ENCODE results near the gene DLG2. TPM values are rescaled to one million over a fixed set of nuclear protein-coding genes. Genes with fewer than 3 reads are reported as not detected.

The DLG2 gene
- total and polyA plus RNA-seq, 4 donors: 0.30 to 5.5 (median 0.68) TPM

DNA sequence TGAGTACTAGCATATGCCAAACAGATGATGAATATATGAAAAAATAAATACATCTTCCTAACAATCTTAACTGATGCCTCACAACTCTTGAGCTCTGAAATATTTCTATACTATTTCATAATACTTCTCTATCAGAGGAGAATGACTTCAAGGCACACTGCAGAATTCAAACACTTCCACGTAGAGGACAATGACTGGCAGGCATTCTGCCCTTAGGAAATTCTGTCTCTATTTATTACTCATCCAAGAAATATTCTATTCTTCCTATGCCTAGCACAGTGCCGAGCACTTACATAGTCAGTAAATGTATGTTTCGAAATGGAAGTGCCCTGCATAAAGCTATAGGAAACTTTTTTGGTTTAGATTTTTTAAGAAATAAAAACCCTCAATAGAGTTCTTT, 809.1 kb downstream of the DLG2 start:
- Histone ChIP-seq H3K9ac (ENCODE audit: low read depth in 1 of 2, low read length in 2 of 2) (no peak overlapping the region), H3K27me3 (ENCODE audit: control insufficient read depth in 4 of 4, insufficient read depth in 4 of 4, low read length in 3 of 4) (no peaks in the 10 kb centered on the region), H3K27ac (ENCODE audit: low read depth in 1 of 2, low read length in 2 of 2) (no peak overlapping the region), H3K36me3 (ENCODE audit: control insufficient read depth in 4 of 4, insufficient read depth in 3 of 4, low read depth in 1 of 4, low read length in 3 of 4) (no peaks in the 10 kb centered on the region), H3K9me3 (ENCODE audit: control insufficient read depth in 4 of 4, low read length in 3 of 4) (no peaks in the 10 kb centered on the region), H3K4me1 (ENCODE audit: control insufficient read depth in 4 of 4, insufficient read depth in 4 of 4, low read length in 3 of 4) (no peaks in the 10 kb centered on the region), H3K4me3 (ENCODE audit: low read depth in 1 of 3, low read length in 3 of 3) (no peak overlapping the region)
- WGBS: 53% methylated on average over 3 of the region's 3 CpGs
- TF ChIP-seq RAD21 (IDR thresholded peaks at IDR 0.05) (no peak), FOXA2 (IDR thresholded peaks at IDR 0.05) (no peak), NR2F2 (IDR thresholded peaks at IDR 0.05) (no peak), YY1 (IDR thresholded peaks at IDR 0.05) (no peak), SP1 (IDR thresholded peaks at IDR 0.05) (no peak), EGR1 (IDR thresholded peaks at IDR 0.05; ENCODE audit: low read depth in 2 of 2) (no peak)
- TF ChIP-seq, protein P1, sequence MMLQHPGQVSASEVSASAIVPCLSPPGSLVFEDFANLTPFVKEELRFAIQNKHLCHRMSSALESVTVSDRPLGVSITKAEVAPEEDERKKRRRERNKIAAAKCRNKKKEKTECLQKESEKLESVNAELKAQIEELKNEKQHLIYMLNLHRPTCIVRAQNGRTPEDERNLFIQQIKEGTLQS (IDR thresholded peaks at IDR 0.05): no peak
- TF ChIP-seq, protein P2, sequence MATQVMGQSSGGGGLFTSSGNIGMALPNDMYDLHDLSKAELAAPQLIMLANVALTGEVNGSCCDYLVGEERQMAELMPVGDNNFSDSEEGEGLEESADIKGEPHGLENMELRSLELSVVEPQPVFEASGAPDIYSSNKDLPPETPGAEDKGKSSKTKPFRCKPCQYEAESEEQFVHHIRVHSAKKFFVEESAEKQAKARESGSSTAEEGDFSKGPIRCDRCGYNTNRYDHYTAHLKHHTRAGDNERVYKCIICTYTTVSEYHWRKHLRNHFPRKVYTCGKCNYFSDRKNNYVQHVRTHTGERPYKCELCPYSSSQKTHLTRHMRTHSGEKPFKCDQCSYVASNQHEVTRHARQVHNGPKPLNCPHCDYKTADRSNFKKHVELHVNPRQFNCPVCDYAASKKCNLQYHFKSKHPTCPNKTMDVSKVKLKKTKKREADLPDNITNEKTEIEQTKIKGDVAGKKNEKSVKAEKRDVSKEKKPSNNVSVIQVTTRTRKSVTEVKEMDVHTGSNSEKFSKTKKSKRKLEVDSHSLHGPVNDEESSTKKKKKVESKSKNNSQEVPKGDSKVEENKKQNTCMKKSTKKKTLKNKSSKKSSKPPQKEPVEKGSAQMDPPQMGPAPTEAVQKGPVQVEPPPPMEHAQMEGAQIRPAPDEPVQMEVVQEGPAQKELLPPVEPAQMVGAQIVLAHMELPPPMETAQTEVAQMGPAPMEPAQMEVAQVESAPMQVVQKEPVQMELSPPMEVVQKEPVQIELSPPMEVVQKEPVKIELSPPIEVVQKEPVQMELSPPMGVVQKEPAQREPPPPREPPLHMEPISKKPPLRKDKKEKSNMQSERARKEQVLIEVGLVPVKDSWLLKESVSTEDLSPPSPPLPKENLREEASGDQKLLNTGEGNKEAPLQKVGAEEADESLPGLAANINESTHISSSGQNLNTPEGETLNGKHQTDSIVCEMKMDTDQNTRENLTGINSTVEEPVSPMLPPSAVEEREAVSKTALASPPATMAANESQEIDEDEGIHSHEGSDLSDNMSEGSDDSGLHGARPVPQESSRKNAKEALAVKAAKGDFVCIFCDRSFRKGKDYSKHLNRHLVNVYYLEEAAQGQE (IDR thresholded peaks at IDR 0.05): no peak
- no peak for DNase-seq (ENCODE audit: low spot score)

DNA sequence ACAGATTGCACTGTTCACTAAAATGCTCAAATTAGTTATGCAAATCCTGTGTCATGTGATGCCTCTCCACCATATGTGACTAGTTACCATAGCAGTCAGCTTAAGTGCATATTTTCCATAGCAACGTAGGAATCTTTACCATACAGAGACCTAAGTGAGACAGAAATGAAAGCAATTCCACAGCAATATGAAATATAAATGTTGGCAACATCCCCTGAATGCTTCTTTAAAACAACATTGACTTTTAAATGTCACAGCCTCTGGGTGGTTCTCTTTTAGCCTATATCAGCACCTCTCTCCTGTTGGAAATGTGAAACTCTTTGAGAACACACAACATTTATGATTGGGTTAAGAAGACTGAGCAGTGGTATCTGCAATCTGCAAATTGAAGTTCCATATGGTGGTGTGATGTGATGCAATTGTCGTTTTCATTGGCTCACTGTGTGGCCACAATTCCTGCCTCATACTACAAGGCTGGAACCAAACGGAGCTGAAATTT, 814.6 kb downstream of the DLG2 start:
- Histone ChIP-seq H3K9ac (ENCODE audit: low read depth in 1 of 2, low read length in 2 of 2) (no peak overlapping the region), H3K27me3 (ENCODE audit: control insufficient read depth in 4 of 4, insufficient read depth in 4 of 4, low read length in 3 of 4) (no peaks in the 10 kb centered on the region), H3K27ac (ENCODE audit: low read depth in 1 of 2, low read length in 2 of 2) (no peak overlapping the region), H3K4me1 (ENCODE audit: control insufficient read depth in 4 of 4, insufficient read depth in 4 of 4, low read length in 3 of 4) (no peaks in the 10 kb centered on the region), H3K36me3 (ENCODE audit: control insufficient read depth in 4 of 4, insufficient read depth in 3 of 4, low read depth in 1 of 4, low read length in 3 of 4) (no peaks in the 10 kb centered on the region), H3K4me3 (ENCODE audit: low read depth in 1 of 3, low read length in 3 of 3) (no peak overlapping the region), H3K9me3 (ENCODE audit: control insufficient read depth in 4 of 4, low read length in 3 of 4) (no peaks in the 10 kb centered on the region)
- TF ChIP-seq, protein P1 (IDR thresholded peaks at IDR 0.05): no peak
- TF ChIP-seq EGR1 (IDR thresholded peaks at IDR 0.05; ENCODE audit: low read depth in 2 of 2): no peak
- TF ChIP-seq SP1 (IDR thresholded peaks at IDR 0.05): no peak
- no peak for TF ChIP-seq HNF4A (conservative IDR thresholded peaks at IDR 0.05)
- TF ChIP-seq GABPA (IDR thresholded peaks at IDR 0.05 in 1 of 2, conservative IDR thresholded peaks at IDR 0.05 in 1 of 2): no peak
- TF ChIP-seq FOXA1 (IDR thresholded peaks at IDR 0.05): no peak
- TF ChIP-seq, protein P3, sequence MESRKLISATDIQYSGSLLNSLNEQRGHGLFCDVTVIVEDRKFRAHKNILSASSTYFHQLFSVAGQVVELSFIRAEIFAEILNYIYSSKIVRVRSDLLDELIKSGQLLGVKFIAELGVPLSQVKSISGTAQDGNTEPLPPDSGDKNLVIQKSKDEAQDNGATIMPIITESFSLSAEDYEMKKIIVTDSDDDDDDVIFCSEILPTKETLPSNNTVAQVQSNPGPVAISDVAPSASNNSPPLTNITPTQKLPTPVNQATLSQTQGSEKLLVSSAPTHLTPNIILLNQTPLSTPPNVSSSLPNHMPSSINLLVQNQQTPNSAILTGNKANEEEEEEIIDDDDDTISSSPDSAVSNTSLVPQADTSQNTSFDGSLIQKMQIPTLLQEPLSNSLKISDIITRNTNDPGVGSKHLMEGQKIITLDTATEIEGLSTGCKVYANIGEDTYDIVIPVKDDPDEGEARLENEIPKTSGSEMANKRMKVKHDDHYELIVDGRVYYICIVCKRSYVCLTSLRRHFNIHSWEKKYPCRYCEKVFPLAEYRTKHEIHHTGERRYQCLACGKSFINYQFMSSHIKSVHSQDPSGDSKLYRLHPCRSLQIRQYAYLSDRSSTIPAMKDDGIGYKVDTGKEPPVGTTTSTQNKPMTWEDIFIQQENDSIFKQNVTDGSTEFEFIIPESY (IDR thresholded peaks at IDR 0.05): no peak
- TF ChIP-seq RXRA (IDR thresholded peaks at IDR 0.05): no peak
- TF ChIP-seq TAF1 (conservative IDR thresholded peaks at IDR 0.05): no peak
- TF ChIP-seq JUND (IDR thresholded peaks at IDR 0.05): no peak
- TF ChIP-seq RAD21 (IDR thresholded peaks at IDR 0.05): no peak
- no peak for TF ChIP-seq NR2F2 (IDR thresholded peaks at IDR 0.05)
- TF ChIP-seq, protein P4, sequence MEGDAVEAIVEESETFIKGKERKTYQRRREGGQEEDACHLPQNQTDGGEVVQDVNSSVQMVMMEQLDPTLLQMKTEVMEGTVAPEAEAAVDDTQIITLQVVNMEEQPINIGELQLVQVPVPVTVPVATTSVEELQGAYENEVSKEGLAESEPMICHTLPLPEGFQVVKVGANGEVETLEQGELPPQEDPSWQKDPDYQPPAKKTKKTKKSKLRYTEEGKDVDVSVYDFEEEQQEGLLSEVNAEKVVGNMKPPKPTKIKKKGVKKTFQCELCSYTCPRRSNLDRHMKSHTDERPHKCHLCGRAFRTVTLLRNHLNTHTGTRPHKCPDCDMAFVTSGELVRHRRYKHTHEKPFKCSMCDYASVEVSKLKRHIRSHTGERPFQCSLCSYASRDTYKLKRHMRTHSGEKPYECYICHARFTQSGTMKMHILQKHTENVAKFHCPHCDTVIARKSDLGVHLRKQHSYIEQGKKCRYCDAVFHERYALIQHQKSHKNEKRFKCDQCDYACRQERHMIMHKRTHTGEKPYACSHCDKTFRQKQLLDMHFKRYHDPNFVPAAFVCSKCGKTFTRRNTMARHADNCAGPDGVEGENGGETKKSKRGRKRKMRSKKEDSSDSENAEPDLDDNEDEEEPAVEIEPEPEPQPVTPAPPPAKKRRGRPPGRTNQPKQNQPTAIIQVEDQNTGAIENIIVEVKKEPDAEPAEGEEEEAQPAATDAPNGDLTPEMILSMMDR (IDR thresholded peaks at IDR 0.05; ENCODE audit: low read depth, low read length, missing input control): no peak
- TF ChIP-seq YY1 (IDR thresholded peaks at IDR 0.05): no peak
- TF ChIP-seq, protein P5, sequence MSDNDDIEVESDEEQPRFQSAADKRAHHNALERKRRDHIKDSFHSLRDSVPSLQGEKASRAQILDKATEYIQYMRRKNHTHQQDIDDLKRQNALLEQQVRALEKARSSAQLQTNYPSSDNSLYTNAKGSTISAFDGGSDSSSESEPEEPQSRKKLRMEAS (IDR thresholded peaks at IDR 0.05): no peak
- no peak for TF ChIP-seq HNF4G (IDR thresholded peaks at IDR 0.05)
- WGBS: 68% methylated on average over 3 of the region's 3 CpGs
- DNase-seq (ENCODE audit: low spot score): no peak
